Stimulated activated CD8-positive, alpha-beta memory T cell treated with anti-CD3 and anti-CD28 coated beads, Interleukin-15, amount 100 ng/mL, for 48 hours (primary cell): Measurements from ENCODE around the gene UBE2D4.
"Not testable (repeated sequence)": the region's sequence is repeated elsewhere in the genome, so short reads cannot be mapped to it uniquely, and the experiment has no call there.

Source experiments
- DNase-seq, 2 donors: peaks; one replicate each; pipeline ENCODE4 v3.0.0-alpha.2; 2020; ENCODE audit warnings: low read depth in 2 of 2

Gene UBE2D4

DNA sequence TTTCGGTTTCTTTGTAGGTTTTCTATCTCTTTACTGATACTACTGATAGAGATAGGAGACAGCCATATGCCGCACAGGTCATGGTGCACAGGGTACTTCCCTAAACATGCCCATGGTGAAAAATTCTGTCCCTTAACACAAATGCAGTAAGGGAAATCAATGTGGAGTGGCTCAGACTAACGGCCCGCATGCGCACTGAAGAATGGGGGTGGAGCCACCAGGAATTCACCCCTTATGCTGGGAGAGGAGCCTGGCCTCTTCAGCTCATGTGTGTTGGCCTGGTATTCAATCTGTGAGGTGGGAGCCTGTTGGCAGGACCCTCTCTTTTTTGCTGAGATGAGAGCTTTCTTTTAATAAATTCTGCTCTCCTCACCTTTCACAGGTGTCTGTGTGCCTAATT is 11.4 kb upstream of the UBE2D4 start:
- DNase-seq, result no peak

DNA sequence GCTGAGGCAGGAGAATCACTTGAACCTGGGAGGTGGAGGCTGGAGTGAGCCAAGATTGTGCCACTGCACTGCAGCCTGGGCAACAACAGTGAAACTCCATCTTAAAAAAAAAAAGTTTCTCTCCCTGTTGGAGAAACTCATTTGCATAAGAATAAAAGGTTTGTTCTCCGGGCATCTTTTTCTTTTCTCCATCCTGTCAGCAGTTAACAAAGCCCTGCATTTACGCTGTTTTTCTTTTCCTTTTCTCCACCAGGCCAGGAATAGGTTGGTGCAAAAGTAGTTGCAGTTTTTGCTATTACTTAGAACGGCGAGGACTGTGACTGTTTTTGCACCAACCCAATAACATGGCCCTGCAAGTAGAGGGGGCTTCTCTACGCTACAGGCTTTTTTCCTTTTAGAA is 10.3 kb upstream of the UBE2D4 start:
- DNase-seq, result no peak

DNA sequence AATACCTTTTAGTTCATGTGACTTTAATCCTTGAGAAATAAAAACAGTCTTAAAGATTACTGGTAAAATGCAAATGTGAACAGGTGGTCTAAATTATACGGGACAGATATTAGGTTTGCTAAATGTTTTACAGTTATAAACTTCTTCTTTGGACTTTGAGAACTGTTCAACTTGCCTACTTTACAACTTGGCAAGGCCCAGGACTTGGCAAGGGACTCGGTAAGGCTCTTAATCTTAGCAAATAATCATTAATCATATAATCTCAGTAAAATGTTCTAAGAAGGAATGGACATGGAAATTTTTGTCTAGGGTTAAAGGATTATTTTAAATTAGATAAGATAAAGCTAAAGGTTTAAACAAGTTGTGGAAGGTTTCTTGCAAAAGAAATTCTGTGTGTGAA is 4.8 kb upstream of the UBE2D4 start:
- no peak for DNase-seq

DNA sequence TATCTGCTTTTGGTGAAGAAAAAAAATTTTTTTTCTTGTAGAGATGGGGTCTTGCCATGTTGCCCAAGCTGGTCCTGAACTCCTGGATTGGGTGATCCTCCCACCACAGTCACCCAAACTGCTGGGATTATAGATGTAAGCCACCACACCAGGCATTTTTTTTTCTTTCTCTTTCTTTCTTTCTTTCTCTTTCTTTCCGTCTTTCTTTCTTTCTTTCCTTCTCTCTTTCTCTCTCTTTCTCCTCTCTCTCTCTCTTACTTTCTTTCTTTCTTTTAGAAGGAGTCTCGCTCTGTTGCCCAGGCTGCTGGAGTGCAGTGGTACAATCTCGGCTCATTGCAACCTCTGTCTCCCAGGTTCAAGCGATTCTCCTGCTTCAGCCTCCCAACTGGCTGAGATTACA is 3.5 kb upstream of the UBE2D4 start:
- DNase-seq, result no peak

DNA sequence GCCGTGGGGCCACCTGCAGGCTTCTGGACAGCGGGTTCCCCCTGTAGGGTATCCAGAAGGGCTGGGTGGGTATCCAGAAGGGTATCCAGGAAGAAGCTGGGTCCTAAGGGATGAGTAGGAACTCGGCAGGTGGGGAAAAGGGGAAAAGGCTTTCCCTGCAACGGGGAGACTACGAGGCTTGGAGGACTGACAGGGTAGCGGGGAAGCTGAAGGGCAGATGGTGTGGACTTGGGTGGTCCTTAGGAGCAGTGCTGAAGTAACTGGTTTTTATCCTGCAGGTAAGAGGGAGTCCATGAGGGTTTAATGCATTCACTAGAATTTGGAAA is 525 bp downstream of the UBE2D4 start:
- DNase-seq, result no peak

DNA sequence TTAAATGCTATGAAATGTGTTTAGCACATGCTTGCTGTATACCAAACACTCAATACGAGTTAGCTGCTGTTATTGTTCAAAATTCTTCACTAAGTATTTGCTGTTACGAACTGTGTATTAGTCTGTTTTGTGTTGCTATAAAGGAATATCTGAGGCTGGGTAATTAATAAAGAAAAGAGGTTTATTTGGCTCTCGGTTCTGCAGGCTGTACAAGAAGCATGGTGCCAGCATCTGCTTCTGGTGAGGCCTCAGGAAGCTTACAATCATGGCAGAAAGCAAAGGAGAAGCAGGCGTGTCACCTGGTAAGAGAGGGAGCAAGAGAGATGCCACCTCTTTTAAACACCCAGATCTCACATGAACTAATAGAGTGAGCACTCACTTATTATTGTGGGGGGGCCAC is 1.6 kb downstream of the UBE2D4 start:
- DNase-seq, result no peak

DNA sequence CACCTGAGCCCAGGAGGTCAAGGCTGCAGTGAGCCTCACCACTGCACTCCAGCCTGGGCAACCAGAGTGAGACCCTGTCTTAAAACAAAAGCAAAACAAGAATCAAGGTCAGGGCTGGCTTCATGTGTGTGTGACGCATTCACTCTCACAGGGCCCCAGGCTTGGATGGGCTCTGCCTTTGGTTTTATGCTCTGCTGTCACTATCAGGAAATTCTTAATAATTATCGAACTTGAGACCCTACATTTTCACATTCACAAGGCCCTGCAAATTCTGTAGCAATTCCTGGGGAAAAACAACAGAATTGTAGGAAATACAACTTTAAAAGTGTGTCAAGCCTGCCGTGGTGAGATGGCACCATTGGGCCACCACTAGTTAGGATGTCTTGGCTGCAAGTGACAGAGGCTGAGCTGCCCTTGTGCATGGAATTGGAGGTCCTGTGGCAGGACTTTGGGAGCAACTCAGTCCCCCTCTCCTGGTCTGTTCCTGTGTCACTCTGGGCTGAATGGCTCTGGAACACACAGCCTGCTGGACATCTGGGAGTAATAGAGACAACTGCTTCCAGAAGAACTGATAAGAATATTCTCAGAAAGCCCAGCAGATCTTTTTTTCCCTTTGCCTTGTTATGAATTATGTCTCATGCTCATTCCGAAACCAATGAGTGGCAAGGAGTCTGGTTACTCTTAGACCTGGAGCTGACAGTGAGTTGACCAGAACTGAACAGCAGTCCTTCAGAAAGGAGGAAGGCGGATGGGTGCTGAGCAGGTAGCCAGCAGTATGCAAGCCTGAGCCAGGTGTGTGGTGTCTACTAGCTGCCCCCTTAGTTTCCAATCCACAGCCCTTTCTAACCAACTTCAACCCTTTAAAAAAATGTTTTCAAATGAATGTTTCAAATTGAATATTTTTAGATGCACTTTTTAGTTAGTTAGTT is 3.6 kb downstream of the UBE2D4 start:
- DNase-seq, result no peak

DNA sequence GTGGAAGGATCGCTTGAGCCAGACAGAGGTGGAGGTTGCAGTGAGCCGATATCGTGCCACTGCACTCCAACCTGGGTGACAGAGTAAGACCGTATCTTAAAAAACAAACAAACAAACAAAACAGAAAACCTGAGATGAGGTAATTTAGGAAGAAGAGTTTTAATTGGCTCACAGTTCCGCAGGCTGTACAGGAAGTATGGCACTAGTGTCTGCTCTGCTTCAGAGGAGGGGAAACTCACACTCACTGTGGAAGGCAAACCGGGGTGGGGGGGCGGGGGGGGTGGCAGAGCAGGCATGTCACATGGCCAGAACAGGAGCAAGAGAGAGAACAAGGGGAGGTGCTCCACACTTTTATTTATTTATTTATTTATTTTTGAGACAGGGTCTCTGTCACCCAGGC is 5.1 kb downstream of the UBE2D4 start:
- DNase-seq, result no peak

DNA sequence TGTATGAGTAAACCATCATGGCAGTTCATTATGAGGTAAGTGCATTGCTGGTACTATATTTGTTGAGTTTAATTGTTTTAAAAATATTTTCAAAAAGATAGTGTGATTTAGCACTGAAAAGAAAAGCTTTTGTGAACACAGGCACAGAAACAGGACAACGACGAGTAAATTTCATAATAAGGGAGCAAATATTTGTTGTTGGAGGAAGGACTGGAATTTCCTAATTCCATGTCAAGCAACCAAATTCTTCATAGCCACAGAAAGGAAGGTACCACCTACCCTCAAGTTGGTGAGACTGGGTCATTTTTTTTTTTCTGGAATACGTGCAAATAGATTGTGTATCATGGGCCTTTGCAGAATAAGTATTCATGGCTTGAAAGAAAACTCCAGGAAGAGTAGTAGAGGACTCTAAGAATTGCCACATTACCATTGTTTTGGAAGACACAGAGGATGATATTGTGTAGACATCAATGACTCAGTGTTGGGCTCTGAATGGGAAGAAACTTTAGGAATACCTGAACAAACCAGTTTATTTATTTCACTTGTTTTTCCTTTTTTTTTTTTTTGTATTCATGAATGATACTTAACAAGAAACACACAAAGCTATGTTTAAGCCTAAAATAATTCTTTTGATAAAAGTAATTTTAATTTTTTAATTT is 7.8 kb downstream of the UBE2D4 start:
- DNase-seq, result no peak

DNA sequence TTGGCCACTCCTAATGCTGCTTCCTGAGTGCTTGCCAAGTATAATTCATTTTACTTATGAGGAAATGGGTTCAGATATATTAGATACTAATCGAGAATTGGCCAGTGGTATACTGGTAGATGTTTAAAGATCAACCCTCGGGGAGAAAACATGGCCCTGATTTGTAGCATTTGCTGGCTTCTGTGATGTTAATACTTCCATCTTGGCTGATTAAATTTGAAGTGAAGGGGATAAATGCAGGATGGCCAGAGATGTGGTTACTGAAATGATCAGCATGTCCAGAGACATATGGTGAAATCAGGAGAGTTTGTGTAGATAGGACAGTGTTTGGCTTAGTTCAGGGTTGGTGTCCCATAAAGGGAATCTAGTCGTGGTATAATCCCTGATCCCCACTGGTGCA is 11.2 kb downstream of the UBE2D4 start:
- DNase-seq, result no peak

DNA sequence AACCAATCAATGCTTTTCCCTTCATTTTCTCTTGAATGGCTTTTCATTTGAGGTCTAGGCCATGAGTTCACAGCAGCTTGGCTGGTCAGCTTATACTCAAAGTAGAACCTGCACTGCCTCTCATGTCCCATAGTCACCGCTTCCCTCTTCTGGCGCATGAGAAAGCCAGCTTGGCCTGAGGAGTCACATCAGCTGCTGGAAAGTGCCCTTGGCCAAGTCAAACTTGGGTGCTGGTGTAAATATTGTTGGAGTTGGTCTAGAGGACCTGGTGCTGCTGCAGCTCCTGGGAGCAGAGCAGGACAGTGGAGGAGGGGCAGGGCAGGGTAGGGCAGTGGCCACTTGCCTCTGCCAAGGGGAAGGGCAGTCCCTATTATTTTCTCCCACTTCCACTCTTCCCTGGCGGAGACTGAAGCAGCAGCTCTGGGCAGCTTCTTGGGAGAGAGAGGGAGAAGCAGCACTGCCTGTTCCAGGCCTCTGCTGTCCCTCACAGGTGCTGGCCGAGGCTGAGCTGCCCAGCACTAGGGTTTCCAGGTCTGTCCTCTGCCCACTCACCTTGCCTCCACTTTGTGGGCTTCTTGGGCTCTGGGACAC is 12.8 kb downstream of the UBE2D4 start:
- DNase-seq, result no peak

DNA sequence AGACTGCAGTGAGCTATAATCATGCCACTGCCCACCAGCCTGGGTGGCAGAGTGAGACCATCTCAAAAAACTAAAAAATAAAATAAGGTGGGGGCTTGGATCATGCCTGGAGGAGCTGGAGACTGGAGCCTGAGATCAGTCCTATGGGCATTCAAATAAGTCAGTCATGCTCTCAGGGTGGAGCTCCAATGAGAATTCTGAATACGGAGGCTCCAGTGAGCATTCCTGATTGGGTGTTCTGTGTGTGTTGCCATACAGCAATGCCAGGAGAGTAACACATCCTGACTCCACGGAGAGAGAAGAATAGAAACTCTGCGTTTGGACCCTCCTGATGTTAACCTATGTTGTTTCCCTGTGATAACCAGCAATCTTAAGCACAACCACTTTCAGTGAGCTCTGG is 16.0 kb downstream of the UBE2D4 start:
- no peak for DNase-seq

DNA sequence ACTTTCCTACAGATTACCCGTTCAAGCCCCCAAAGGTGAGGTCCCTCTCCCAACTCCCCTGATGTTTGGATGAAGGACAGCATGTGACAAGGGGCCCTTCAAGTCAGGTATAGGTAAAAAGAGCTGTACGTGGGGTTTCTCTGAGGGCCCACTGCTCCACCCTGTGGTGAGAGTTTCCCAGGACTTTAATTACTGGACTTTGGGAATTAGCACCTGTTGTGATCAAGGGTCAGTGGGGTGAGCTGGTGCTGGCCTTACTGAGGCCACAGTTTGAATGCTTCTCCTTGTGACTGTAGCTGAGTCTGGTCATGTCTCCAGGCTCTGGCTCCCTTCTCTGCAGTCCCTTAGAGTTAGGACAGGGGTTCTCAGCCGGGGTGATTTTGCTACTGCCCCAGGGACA is 16.8 kb downstream of the UBE2D4 start:
- no peak for DNase-seq

DNA sequence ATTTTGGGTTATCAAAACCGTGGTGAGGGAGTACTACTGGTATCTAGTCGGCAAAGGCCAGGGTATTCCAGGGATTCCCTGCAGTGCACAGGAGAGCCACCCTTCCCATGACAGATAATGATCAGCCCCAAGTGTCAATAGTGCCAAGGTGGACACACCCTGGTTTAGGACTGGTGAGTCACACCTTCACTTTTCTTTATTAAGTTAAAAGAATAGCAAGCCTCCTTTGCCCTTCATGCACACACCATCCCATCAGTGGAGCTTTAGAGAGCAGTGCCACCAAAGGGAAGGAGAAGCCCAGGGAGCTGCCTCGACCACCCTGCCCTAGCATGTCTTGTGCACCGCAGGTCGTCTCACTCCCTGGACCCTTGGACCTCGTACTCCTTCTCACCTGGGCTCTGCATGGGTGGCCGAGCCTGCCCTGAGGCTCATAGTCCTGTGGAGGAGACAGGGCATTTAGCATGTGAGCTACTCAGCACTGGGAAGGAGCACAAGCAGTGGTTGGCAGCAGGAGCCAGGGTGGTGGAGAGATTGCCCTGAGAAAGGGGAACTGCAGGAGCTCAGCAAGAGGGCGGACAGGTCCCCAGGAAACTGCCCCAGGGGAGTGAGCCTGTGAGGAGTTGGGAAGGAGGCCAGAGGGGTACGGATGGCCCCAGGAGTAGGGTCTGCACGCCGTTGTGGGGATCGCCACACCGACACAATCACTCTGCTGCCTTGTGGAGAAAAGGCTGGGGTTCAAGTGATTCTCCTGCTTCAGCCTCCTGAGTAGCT is 17.4 kb downstream of the UBE2D4 start:
- DNase-seq, result no peak

DNA sequence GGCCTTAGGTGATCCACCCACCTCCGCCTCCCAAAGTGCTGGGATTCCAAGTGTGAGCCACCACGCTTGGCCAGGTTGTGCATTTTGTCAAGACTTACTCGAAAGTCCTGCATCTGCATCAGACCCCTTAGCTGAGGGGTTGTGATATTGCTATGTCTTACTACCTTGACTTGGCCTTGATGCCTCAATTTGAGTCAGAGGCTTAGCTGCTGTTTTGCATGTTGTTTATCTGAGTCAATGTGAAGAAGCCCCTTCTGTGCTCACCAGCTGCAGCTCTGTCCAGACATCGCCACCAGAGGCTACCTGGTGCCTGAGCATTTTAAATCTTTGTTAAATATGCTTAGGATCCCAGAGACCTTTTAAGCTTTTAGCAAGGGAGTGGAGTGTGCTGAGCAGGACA is 18.1 kb downstream of the UBE2D4 start:
- no peak for DNase-seq

DNA sequence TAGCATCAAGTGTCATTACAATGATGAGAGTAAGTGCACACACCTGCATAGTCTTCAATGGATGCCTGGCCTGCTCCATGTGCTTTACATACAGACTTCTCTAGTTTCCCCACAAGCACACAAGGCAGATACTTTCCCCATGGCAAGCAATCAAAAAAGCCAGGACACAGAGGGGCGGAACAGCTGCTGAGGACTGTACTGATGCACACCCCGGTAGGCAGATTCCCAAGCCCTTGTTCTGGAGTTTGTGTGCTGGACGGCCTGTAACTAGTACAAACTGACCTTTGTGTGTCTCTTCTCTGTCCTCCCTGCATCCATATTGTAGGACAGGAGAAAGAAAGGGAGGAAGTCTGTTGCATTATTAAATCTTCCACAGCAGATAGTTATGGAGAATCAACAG is 25.8 kb downstream of the UBE2D4 start:
- no peak for DNase-seq

DNA sequence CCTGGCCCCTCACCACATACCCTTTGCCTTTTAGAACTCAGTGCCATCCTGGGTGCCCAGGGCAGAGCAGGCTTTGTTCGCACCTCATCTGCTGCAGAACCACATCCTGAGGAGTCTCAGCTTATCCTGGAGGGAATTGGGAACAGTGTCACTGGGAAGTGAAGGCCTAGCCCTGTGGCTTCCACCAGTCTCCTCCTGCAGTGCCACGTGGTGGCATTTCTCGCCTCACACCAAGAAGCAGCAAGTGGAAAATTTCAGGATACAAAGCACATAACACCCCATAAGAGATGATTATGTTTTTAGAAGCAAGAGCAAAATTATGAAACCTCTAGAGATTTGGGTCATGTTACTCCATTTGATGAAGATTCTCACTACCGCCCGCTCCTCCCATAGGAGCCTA is 26.8 kb downstream of the UBE2D4 start:
- DNase-seq, result no peak

DNA sequence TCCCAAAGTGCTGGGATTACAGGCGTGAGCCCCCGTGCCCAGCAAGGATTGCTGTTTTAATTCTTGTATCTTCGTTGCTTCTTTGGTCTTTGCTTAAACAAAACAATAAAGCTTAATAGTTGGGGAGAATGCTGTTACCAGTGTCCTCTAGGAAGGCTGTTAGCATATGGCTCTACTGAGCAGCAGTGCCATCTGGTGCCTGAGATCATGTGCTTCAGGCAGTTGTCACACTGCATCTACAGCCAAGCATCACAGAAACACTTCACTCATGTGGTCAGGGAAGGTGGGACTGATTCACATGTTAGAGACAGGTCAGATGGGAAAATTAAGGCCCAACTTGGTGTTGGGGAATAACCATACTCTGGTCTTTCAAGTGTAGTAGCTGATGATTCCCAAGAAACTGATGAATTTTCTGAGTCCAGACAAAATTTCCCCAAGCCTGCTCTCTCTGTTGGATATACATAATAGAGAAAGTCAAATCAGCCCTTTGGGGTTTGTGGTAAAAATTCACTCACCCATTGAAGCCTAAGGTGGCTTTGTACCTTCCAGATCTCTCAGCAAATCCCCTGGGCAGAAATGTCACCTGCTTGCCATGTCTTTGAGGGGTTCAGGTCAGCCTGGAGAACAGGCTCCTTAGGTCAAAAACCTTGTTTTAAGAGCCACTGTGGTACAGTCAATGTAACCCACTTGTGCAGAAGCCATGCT is 28.4 kb downstream of the UBE2D4 start:
- DNase-seq, result no peak

DNA sequence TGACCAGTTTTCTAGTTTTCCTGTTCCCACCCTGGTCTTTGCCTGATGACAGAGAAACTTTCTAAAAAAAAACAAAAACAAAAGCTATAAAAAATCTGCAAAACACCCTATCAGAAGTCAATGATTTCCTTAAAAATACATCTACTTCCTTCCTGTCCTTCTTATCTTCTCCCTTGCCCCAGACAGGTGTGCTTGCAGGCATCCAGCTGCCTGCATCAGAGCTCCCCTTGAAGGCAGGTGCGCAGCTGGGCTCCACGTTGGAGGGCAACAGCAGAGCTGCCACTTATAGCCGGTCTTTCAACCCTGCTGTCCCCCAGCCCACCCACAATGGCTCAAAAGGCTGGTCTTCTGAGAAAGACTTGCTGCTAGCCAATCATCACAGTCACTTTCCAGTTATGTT is 29.8 kb downstream of the UBE2D4 start:
- DNase-seq, result no peak

DNA sequence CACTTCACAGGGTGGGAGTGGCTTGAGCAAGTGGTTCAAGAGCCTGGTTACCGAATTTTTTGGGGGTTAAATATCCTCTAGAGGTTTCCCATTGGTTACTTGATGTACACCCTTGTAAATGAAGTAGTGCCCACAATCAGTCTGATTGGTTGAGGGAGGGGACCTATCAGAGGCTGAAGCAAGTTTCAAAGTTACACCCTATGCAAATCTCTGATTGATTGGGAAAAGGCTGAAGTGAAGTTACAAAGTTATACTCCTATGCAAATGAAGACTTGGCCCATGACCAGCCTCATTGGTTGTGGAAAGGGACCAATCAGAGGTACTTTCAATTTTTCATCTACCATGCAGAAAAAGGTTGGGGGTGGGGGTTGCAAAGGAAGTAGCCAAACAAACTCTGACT is 34.7 kb downstream of the UBE2D4 start:
- no peak for DNase-seq

DNA sequence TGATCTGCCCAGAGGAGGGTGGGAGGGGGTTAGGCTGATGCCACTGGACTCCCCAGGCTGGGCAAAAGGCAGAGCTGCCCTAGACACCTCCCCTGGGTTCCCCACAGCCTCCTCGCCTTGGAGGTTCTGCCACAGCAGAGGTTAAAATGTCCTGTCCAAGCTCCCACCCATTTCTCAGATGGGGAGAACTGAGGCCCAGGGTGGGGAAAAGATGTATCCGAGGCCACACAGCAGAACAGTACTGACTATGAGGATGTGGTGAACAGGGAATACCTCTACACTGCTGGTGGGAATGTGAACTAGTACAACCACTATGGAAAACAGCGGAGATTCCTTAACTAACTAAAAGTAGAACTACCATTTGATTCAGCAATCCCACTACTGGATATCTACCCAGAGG is 40.2 kb downstream of the UBE2D4 start:
- DNase-seq, result not testable (repeated sequence)
